Ovary (tissue), 3 donors: ENCODE data around the gene NRROS.

Experiments used
- CTCF ChIP-seq, 3 donors: fragments of 450-650 bp in 2 of 3; fragments of 200-600 bp in 1 of 3; IDR thresholded peaks; one replicate each; pipeline versions ENCODE4 v1.5.1 to v1.8.0; 2016 to 2022; ENCODE audit warnings: antibody characterized with exemption in 3 of 3, mild to moderate bottlenecking in 1 of 3
- EP300 ChIP-seq: sonication (generic); formaldehyde crosslinking; IDR thresholded peaks from one replicate; pipeline ENCODE4 v1.6.1; 2017; ENCODE audit warnings: antibody characterized with exemption
- POLR2A ChIP-seq: fragments of 450-650 bp; IDR thresholded peaks from one replicate; pipeline ENCODE4 v1.6.1; 2017; ENCODE audit warnings: antibody characterized with exemption, mild to moderate bottlenecking, moderate library complexity
- donor health status: DM: no; HTN: no; CAD: no.

- TF ChIP-seq CTCF (IDR thresholded peaks at IDR 0.05) (no peak), POLR2A (no peak), EP300 (no peak)
These were observed 27.6 kb upstream of the NRROS start for GRCh38 chr3:196611761-196612483.
